SK-N-SH treated with all-trans-retinoic acid at 6 μM for 48 hours (cell line): ENCODE data around the gene SMDT1.

Source experiments
- ESRRG ChIP-seq: fragments of 250-450 bp; sonication (Bioruptor Pico); IDR thresholded peaks from 2 replicates; pipeline ENCODE4 v1.6.1; 2021; ENCODE audit warnings: mild to moderate bottlenecking
- GLIS3 ChIP-seq: fragments of 250-450 bp; sonication (Bioruptor Pico); IDR thresholded peaks from 2 replicates; pipeline ENCODE4 v1.5.0; 2020; ENCODE audit warnings: mild to moderate bottlenecking, moderate library complexity
- ISL1 ChIP-seq: fragments of 250-450 bp; sonication (Bioruptor Pico); IDR thresholded peaks from 2 replicates; pipeline ENCODE4 v2.1.2; 2022; ENCODE audit warnings: mild to moderate bottlenecking, moderate library complexity
- PATZ1 ChIP-seq: fragments of 250-450 bp; sonication (Bioruptor Pico); IDR thresholded peaks from 2 replicates; pipeline ENCODE4 v1.8.0; 2020; ENCODE audit warnings: mild to moderate bottlenecking, moderate library complexity, borderline replicate concordance
- PPARA ChIP-seq: fragments of 250-450 bp; sonication (Bioruptor Pico); IDR thresholded peaks from 2 replicates; pipeline ENCODE4 v1.5.0; 2020; ENCODE audit warnings: mild to moderate bottlenecking, borderline replicate concordance
- TCF4 ChIP-seq: fragments of 250-450 bp; sonication (Bioruptor Pico); IDR thresholded peaks from 2 replicates; pipeline ENCODE4 v1.8.0; 2021; ENCODE audit warnings: mild to moderate bottlenecking, moderate library complexity, borderline replicate concordance
- ZNF565 ChIP-seq: fragments of 450-650 bp; formaldehyde crosslinking; conservative IDR thresholded peaks from 2 replicates; pipeline ENCODE4 v1.5.0; 2020; ENCODE audit warnings: low read depth, mild to moderate bottlenecking, moderate library complexity

- no peak for TF ChIP-seq TCF4 (CRISPR knock-in tag)
- no peak for TF ChIP-seq PPARA (CRISPR knock-in tag)
- no peak for TF ChIP-seq ZNF565 (CRISPR knock-in tag)
- no peak for TF ChIP-seq GLIS3 (CRISPR knock-in tag)
- no peak for TF ChIP-seq PATZ1 (CRISPR knock-in tag)
- TF ChIP-seq ESRRG (CRISPR knock-in tag) = no peak
- no peak for TF ChIP-seq ISL1 (CRISPR knock-in tag)
These were observed 787 bp downstream of the SMDT1 start for GRCh38 chr22:42080287-42080686.
